ENCODE data around the gene PODXL2.

DNA sequence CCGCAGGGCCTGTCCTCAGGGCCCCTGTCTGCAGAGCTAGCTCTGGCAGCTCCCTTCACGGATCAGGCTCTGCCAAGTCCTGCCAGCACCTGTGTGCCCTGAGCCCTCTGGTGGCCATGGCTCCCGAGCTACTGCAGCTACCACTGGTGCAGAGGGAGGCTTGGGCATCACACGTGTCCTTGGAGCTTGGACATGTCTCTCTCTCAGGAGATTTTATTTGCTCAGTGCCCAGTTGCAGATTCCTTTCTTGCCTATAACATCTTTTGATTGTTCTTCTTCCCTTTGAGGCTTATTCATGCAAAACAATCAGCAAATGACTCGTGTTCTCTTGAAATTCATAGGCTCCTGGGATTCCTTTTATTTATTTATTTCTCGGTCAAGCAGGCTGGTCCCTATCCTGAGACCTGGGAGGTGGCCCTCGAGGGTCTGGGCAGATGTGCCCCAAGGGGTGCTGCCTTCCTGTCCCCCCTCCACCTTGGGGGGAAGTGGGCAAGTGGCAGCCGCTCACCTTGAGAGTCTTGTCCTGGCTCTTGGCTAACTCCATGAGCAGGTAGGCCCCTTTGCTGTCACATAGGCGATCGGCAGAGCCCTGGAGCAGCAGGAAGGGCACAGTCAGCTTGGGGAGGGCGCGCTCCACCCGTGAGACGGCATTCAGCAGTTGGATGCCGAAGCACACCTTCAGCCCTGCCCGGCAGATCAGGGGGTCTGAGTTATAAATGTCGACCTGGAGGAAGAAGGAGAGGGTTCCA is 65.7 kb downstream of the PODXL2 start:
- TF ChIP-seq POLR2A (IDR thresholded peaks at IDR 0.05; ENCODE audit: low read depth, low read length): no peak
- no peak for TF ChIP-seq POLR2AphosphoS5 (IDR thresholded peaks at IDR 0.05; ENCODE audit: low read depth, low read length)
